Body of pancreas (tissue), 4 donors: ENCODE data around the gene GABRA4. TPM values are rescaled to one million over a fixed set of nuclear protein-coding genes. Genes with fewer than 3 reads are reported as not detected.

ENCODE experiments used
- ATAC-seq: fragments of 150-250 bp; one replicate; pipeline ENCODE4 v1.9.1; 2016
- DNase-seq, 4 donors: peaks; one replicate each; pipeline ENCODE4 v3.0.0-alpha.2; 2019
- H3K27ac ChIP-seq, 4 donors: fragments of 200-600 bp; sonication (generic); 1 replicate in 3 of 4; 2 replicates in 1 of 4; pipeline versions ENCODE4 v1.5.1 to v1.6.1; 2016 to 2019; ENCODE audit warnings: mild to moderate bottlenecking in 1 of 4, mixed read lengths in 1 of 4, moderate library complexity in 1 of 4
- H3K27me3 ChIP-seq, 2 donors: fragments of 200-600 bp; sonication (generic); one replicate each; pipeline ENCODE4 v1.6.0; 2016; ENCODE audit warnings: mild to moderate bottlenecking in 1 of 2
- H3K36me3 ChIP-seq, 2 donors: fragments of 200-600 bp; sonication (generic); replicated peaks in 1 of 2; 2 replicates each; pipeline ENCODE4 v1.5.1; 2016; ENCODE audit warnings: low read depth in 2 of 2; ENCODE audit not compliant: insufficient read depth in 1 of 2
- H3K4me1 ChIP-seq: fragments of 200-600 bp; sonication (generic); one replicate; pipeline ENCODE4 v1.6.0; 2016
- H3K4me3 ChIP-seq, 2 donors: fragments of 200-600 bp; sonication (generic); 1 replicate in 1 of 2; 2 replicates in 1 of 2; pipeline ENCODE4 v1.5.1; 2016 to 2019
- H3K9me3 ChIP-seq, 3 donors: fragments of 200-600 bp; sonication (generic); 1 replicate in 2 of 3; 2 replicates in 1 of 3; pipeline ENCODE4 v1.5.1; 2016
- CTCF ChIP-seq, 7 experiments: fragments of 450-650 bp in 4 of 7; fragments of 200-600 bp in 3 of 7; sonication (generic) in 3 of 7; IDR thresholded peaks; one replicate each; pipeline ENCODE4 v1.5.1; 2016 to 2019; ENCODE audit warnings: antibody characterized with exemption in 7 of 7
- POLR2A ChIP-seq, 3 donors: fragments of 450-650 bp; IDR thresholded peaks; one replicate each; pipeline ENCODE4 v1.6.1; 2016; ENCODE audit warnings: antibody characterized with exemption in 3 of 3, mild to moderate bottlenecking in 2 of 3
- WGBS, 2 donors: methylation state at CpG; one replicate each; pipeline ENCODE4 v1.1.5; 2017; 5-methylcytosine and 5-hydroxymethylcytosine counted together
- intact Hi-C: fragments of 100-400 bp; cut with DNase I; formaldehyde crosslinking; loops from one replicate; pipeline ENCODE4 v1.15.1; 2023
- total RNA-seq, 2 donors: library from RNA; depleted of rRNA; stranded (reverse); fragments of >200 nt; gene quantifications; one replicate each; pipeline ENCODE4 v1.1.0, GENCODE V29; 2016

Gene GABRA4
- total RNA-seq = under 1 TPM in 1 of 2 donors, not detected in 1; 0.78 TPM

- DNase-seq = no peak
- no peak for ATAC-seq
- WGBS, 2 donors = 2% methylated on average over 32 to 67 of the region's 67 CpGs
- Histone ChIP-seq H3K36me3 (no peaks in the 10 kb centered on the region), H3K27ac (no peak within 1 kb of the TSS), H3K9me3 (no peaks in the 10 kb centered on the region), H3K4me1 (peaks cover 16% of the 10 kb centered on the region), H3K27me3 (no peaks in the 10 kb centered on the region), H3K4me3 (no peak within 1 kb of the TSS)
- no peak for TF ChIP-seq CTCF (IDR thresholded peaks at IDR 0.05)
- TF ChIP-seq POLR2A (IDR thresholded peaks at IDR 0.05) = no peak
- intact Hi-C loops = no loop called here
Measured at GRCh38 chr4:46993075-46994006, at the start of gene GABRA4. GABRA4 (minus strand) TSS chr4:46993581; CDS start chr4:46993424, 157 bp downstream.

- Histone ChIP-seq H3K4me1 (no peaks in the 10 kb centered on the region), H3K27ac (no peak overlapping the region), H3K36me3 (no peaks in the 10 kb centered on the region), H3K9me3 (no peaks in the 10 kb centered on the region), H3K4me3 (no peak overlapping the region), H3K27me3 (no peaks in the 10 kb centered on the region)
- 56 to 71% methylated on average over 3 of the region's 3 CpGs for WGBS, 2 donors
- intact Hi-C loops = no loop called here
- no peak for ATAC-seq
- DNase-seq = no peak
- TF ChIP-seq POLR2A (IDR thresholded peaks at IDR 0.05) (no peak), CTCF (IDR thresholded peaks at IDR 0.05) (no peak)
Measured at GRCh38 chr4:47040828-47041227, 47.4 kb upstream of the GABRA4 start.

- Histone ChIP-seq H3K4me1 (no peaks in the 10 kb centered on the region), H3K4me3 (no peak overlapping the region), H3K27ac (no peak overlapping the region), H3K9me3 (no peaks in the 10 kb centered on the region), H3K27me3 (no peaks in the 10 kb centered on the region), H3K36me3 (no peaks in the 10 kb centered on the region)
- intact Hi-C loops = no loop called here
- TF ChIP-seq POLR2A (IDR thresholded peaks at IDR 0.05) (no peak), CTCF (IDR thresholded peaks at IDR 0.05) (no peak)
- no peak for DNase-seq
- no peak for ATAC-seq
- 67 to 76% methylated on average over 1 of the region's 1 CpG for WGBS, 2 donors
Measured at GRCh38 chr4:47038263-47038662, 44.9 kb upstream of the GABRA4 start.

GRCh38 chr4:47032405-47033106, 39.2 kb upstream of the GABRA4 start:
- Histone ChIP-seq H3K27ac (no peak overlapping the region), H3K27me3 (no peaks in the 10 kb centered on the region), H3K4me1 (peaks cover 16% of the 10 kb centered on the region), H3K4me3 (peak overlapping the region; percentile 0 to 42), H3K36me3 (no peaks in the 10 kb centered on the region), H3K9me3 (no peaks in the 10 kb centered on the region)
- ATAC-seq (peak; percentile 63), DNase-seq (peak; percentile 38 to 58 (median 40))
- intact Hi-C loops = no loop called here
- TF ChIP-seq POLR2A (IDR thresholded peaks at IDR 0.05) (no peak), CTCF (IDR thresholded peaks at IDR 0.05) (peak; percentile 36 to 71 (median 55))
- 2% methylated on average over 15 to 47 of the region's 47 CpGs for WGBS, 2 donors
